Left forelimb (tissue), 1 donor: ENCODE results near the gene BORCS6.
A peak's percentile ranks its signal among the peaks of the same experiment; 100 is the strongest.

Experiments used
- DNase-seq: peaks from one replicate; pipeline ENCODE4 v3.0.0-alpha.2; 2018; ENCODE audit warnings: low spot score

The BORCS6 gene

DNA sequence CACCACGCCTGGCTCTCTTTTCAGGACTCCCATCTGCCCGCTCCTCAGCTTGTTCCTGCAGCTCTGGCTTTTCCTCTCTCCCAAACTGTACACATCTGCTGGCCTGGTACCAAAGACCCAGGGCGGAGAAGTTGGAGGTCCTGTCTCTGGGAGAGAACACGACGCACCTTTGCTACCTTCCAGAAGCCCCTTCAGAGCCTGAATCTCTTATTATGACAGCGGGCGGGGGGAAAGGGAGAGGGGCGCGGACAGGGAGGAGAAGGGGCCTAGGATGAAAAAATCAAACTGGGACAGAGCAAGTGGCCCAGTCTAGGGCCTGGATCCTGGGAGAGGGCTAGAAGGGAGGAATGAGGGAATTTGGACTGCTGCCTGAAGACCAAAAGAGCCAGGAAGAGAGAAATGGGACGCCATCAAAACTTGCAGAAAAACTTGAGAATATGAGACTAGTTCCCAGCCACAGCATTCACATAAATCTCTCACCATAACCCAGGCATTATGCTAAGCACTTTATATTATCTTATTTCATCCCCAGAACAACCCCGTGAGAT lies 35.3 kb downstream of the BORCS6 start:
- no peak for DNase-seq

DNA sequence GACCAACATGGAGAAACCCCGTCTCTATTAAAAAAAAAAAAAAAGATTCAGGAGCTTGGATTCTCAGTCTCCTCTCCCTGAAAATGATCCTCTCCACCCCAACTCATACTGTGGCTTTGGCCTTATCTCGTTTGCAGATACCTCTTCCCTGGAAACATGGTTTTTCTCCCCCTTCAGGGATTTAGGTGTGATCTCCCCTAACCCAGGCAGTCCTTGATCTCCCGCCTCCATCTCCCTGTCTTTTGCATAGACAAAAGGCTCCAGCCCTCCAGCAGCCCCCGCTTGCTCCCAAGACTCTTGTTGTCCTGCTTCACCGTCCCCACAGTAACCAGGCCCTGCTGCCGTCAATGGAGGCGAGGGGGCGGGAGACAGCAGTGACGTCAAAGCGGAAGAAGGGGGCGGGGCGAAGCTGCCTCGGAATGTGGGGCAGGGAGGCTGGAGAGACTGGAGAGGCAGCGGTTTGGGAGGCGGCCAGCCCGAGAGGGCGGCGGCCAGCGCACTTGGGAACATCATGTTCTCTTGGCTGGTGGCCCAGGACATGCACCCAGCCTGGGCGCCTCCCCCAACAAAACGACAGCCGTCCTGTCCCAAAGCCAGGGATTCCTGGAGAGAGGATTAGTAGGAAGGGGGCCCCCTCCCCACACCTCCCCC lies 35.9 kb downstream of the BORCS6 start:
- peak; percentile 100 for DNase-seq

DNA sequence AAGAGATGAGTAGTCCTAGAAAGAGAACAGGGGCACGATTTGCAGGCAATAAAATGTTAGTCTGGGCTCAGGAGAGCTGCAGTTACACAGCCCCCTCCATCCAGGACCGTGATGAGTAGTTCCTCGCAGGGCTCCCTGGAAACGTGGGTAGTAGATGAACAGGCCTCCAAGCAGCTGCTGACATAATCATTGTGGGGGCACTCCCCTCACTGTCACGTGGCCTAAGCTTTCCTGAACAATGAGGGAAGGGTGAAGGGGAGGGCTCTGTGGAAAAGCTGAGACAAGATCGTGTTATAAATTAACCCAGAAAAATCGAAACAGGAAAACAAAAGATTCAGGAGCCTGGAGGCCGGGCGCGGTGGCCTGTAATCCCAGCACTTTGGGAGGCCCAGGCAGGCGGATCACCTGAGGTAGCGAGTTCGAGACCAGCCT lies 36.4 kb downstream of the BORCS6 start:
- peak; percentile 88 for DNase-seq

DNA sequence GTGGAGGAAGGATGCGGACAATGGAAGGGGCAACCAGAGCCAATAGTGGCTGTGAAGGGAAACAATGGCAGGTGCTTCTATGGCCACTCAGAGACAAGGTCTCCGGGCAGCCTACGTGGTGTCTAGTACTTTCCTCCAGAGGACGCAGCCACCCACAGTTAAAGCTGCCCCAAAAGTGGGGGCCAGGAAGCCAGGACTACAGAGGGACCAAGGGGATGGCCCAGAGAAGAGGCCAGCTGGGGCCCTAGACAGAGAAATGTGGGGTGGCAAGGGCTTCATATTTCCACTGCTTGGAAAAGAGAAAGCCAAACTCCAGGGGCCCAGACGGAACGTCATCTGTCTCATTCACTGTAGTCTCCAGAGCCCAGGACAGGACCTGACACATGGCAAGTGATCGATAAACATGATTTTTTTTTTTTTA lies 36.9 kb downstream of the BORCS6 start:
- no peak for DNase-seq

GRCh38 chr17:8152112-8152775 lies 37.7 kb downstream of the BORCS6 start, which contains the start of gene PER1:
Gene PER1, minus strand, starts transcription at chr17:8152404. Its CDS starts 1,698 bp downstream, at chr17:8150706.
- peak; percentile 93 for DNase-seq

GRCh38 chr17:8151641-8152111 lies 38.3 kb downstream of the BORCS6 start:
- peak; percentile 91 for DNase-seq

DNA sequence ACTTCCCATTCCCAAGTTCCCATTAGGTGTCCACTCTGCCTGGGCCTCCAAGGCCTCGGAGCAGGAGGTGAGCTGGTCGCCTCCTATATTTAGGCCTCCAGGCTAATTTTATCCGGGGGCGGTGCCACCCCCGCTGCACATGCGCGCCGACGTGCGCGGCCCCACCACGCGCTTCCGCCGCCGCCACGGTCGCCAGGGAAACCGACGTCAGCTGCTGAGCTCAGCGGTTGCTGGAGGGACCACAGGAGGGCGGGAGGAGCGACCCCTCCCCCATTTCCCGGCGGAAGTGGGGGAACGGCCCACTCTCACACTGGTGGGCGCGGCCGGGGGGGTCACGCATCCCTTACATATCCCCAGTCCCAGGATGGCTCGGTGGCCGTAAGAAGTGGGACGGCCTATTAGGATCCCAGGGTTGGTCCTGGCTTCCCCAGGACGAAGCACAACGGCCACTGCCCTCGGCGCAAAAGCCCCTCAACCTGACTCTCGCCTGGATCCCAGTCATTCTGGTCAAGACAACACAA lies 38.8 kb downstream of the BORCS6 start:
- peak; percentile 96 for DNase-seq

GRCh38 chr17:8150194-8151119 lies 39.5 kb downstream of the BORCS6 start:
- DNase-seq, result no peak

GRCh38 chr17:8149419-8150193 lies 40.4 kb downstream of the BORCS6 start:
- no peak for DNase-seq

DNA sequence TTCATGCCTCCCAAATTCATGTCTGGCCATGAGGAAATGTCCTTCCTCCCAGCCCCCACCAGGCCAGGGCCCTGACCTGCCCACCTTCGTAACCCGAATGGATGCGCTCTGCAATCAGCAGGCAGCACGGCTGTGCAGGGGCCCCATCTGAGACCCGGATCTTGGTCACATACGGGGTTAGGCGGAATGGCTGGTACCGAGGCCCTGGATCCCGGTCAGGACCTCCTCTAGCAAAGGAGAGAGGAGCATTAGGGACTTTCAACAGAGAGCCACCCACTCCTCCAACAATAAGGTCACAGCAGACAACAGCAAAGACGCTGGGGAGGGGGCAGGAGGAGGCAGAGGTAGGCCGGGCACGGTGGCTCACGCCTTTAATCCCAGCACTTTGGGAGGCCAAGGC lies 41.4 kb downstream of the BORCS6 start:
- no peak for DNase-seq

DNA sequence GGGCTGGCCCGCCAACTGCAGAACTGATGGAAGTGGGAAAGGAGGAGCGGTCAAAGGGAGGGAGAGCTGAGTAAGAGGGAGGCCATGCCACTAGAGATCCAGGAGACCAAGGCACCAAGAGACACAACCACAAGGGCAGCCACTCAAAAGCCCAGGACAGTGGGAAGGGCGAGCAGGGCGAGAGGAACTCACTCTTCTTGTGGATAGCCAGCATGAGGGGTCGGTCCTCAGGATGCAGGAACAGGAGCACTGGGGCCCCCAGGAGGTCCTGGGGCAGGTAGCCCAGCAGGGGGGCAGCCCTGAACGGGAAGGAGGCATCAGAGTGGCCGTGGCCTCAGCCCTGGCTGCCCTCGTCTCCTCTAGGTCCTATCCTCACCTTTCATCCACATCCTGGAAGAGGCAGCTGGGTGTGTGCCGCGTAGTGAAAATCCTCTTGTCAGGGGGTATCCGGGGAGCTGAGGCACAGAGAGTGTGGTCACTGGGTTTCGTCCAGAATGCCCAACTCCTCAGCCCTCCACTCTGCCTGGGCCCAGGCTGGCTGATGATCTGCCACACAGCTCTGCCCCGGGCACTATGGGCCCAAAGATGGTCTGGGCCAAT lies 42.1 kb downstream of the BORCS6 start:
- no peak for DNase-seq

- DNase-seq, result no peak
Measured at GRCh38 chr17:8147141-8147804, 42.7 kb downstream of the BORCS6 start.

DNA sequence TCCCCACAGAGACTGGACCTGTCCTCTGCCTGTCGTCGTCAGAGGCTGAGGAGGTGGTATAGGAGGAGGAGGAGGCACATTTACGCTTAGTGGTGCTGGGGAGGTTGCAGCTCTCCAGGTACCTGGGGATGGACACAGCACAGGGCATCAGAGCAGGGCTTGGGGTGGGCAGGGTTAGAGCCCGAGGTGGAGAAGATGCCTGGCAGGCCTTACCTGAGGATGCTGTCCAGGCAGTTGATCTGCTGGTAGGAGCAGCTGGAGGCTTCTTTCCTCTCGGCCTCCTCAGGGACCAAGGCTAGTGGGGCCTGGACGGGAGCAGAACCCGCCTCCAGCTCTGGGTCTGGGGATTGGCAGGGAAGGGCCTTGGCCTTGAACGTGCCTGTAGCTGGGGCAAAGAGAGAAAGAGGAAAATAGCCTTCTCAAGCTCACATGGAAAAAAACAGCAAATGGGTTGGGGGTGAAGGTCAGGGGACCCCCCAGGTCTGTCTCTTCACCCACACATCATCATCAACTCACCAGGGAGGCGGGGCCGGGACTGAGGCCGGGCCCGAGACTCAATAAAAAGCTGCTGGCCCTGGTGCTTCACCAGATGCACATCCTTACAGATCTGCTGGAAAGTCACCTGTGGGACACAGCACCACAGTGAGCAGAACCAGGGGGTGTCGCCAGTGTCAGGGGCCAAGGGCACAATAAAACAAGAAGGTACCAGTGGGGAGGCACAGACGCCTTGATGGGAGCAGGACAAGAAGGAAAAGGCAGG lies 43.4 kb downstream of the BORCS6 start:
- no peak for DNase-seq

DNA sequence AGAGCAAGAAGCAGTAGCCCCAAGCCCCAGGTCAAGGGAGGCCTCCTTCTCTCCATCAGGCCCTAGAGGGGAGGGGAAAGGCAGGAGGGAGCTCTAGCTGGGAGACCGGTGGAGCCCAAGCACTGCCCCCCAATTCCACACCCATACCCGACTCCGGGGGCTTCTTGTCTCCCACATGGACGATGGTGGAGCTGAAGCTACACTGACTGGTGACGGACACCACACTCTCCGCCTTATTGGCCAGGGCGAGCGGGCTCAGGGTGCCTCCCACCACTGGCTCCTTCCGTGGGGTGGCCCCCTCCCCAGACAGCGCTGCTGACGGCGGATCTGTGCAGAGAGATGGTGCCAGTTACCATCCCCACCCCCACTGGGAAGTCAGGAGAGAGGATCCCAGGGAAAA lies 44.2 kb downstream of the BORCS6 start:
- DNase-seq, result no peak

- peak; percentile 61 for DNase-seq
Measured at GRCh38 chr17:8144401-8145231, 45.4 kb downstream of the BORCS6 start.

DNA sequence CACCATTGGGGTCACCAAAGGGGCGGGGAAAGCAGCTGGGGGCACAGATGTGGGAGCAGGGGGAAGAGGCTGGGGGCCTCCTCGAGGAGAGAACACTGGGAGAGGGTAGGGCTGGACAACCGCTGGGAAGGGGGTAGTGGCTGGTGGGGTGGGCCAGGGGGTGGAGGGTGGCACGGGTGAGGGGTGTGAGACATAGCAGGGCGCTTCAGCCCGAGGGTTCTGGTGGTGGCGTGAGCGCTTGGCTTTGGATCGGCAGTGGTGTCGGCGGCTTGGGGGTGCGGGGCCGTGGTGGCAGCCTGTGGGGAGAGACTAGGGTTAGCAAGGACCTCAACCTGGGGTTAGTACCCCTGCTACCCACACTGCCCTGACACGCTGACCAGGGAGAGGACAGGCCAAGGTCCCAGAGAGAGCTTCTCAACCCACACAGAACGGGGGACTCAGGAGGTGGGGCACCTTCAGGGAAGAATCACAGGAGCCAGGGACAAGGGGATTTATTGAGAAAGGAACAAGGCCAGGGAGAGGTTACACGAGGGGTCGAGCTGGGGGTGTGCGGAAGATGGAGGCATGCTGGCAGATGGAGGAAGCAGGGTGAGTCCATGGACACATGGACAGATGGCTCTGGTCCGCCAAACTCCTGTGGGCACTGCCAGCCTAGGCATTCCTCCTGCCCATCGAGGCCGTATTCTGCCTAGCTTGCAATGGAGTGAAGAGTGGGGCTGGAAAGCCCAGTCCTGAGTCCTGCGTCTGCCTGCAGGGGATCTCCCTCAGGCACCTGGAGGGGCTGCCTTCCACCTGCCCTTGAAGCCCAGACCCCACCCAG lies 46.2 kb downstream of the BORCS6 start:
- peak; percentile 64 for DNase-seq

DNA sequence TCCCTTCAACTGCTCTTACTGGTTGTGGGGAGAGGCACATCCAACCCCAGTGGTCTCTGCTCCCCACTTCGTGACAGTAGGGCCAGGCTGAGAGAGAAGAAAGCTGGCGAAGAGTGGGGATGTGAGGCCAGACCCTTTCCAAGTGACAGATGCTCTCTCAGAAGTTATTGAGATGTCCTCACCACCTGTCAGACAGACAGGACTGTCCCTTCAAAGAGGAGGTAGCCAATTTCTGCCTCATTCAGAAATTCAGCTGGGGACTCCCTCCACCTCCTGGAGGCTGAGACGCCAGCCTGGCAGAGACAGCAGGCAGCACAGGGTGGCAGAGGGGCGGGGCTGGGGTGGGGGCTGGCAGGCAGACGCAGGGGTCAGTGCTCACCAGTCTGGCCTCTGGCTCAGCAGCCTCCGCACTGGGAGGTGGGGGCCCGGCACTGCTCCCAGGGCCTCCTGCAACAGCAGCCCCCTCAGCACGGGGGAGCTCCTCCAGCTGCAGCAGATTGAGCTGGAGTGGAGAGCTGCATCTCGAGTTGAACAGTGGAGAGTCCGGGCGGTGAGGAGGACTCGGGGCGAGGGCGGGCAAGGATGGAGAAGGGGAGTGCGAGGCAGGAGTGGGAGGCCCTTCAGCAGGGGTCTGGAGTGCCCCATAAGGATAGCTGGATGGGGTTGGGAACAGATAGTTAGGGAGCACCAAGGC lies 46.9 kb downstream of the BORCS6 start:
- peak; percentile 63 for DNase-seq
